Chondrocyte (in vitro differentiated cells): ENCODE data around the gene CEP250. TPM values are rescaled to one million over a fixed set of nuclear protein-coding genes. Genes with fewer than 3 reads are reported as not detected.

ENCODE experiments used
- DNase-seq: peaks from one replicate; pipeline ENCODE4 v3.0.0; 2021; ENCODE audit warnings: mixed read lengths, low spot score
- H3K27ac Mint-ChIP-seq: one replicate; pipeline ENCODE4 v1.8.0; 2021; ENCODE audit warnings: mild to moderate bottlenecking, moderate library complexity, mixed read lengths; ENCODE audit not compliant: unreplicated experiment
- H3K27me3 Mint-ChIP-seq: 2 replicates; pipeline ENCODE4 v1.8.0; 2021; ENCODE audit warnings: low read depth, mixed read lengths
- H3K36me3 Mint-ChIP-seq: 2 replicates; pipeline ENCODE4 v1.8.0; 2021; ENCODE audit warnings: low read depth, mixed read lengths
- H3K4me1 Mint-ChIP-seq: 2 replicates; pipeline ENCODE4 v1.8.0; 2021; ENCODE audit warnings: low read depth, mild to moderate bottlenecking, mixed read lengths
- H3K4me3 Mint-ChIP-seq: one replicate; pipeline ENCODE4 v1.8.0; 2021; ENCODE audit warnings: mild to moderate bottlenecking, moderate library complexity, mixed read lengths; ENCODE audit not compliant: unreplicated experiment
- H3K9me3 Mint-ChIP-seq: 2 replicates; pipeline ENCODE4 v1.8.0; 2021; ENCODE audit warnings: low read depth, mixed read lengths
- microRNA-seq: library from miRNA; unstranded; fragments of <30 nt; microRNA quantifications from one replicate; pipeline ENCODE4 v1.2.0, GENCODE V29; 2020; ENCODE audit warnings: borderline number of aligned reads
- total RNA-seq: library from RNA; stranded (reverse); gene quantifications from 3 replicates; pipeline ENCODE4 v1.2.1, GENCODE V29; 2021
- TF ChIP-seq, protein P1 (sequence below): fragments of 200-600 bp; sonication (generic); IDR thresholded peaks from 2 replicates; pipeline ENCODE4 v1.5.0; 2021; ENCODE audit warnings: antibody characterized with exemption, mild to moderate bottlenecking, moderate library complexity

The CEP250 gene
- total RNA-seq, 1 donor from 2014 or later = 43.6 TPM

- H3K4me1 Mint-ChIP-seq = no peaks in the 10 kb centered on the region
Observed at GRCh38 chr20:35568645-35569044, 113.2 kb downstream of the CEP250 start.

More at GRCh38 chr20:35568645-35569044, 113.2 kb downstream of the CEP250 start:
- Mint-ChIP-seq H3K4me3 (no peak overlapping the region), H3K27ac (no peak overlapping the region), H3K9me3 (peaks cover 3% of the 10 kb centered on the region), H3K36me3 (peaks cover 9% of the 10 kb centered on the region), H3K27me3 (peaks cover 5% of the 10 kb centered on the region)
- TF ChIP-seq, protein P1, sequence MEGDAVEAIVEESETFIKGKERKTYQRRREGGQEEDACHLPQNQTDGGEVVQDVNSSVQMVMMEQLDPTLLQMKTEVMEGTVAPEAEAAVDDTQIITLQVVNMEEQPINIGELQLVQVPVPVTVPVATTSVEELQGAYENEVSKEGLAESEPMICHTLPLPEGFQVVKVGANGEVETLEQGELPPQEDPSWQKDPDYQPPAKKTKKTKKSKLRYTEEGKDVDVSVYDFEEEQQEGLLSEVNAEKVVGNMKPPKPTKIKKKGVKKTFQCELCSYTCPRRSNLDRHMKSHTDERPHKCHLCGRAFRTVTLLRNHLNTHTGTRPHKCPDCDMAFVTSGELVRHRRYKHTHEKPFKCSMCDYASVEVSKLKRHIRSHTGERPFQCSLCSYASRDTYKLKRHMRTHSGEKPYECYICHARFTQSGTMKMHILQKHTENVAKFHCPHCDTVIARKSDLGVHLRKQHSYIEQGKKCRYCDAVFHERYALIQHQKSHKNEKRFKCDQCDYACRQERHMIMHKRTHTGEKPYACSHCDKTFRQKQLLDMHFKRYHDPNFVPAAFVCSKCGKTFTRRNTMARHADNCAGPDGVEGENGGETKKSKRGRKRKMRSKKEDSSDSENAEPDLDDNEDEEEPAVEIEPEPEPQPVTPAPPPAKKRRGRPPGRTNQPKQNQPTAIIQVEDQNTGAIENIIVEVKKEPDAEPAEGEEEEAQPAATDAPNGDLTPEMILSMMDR = peak; percentile 43
- peak; percentile 8 for DNase-seq

Small RNA genes lying within 50 kb of the gene (microRNA-seq; reads per million reads assigned to microRNA genes)
- gene MIR1289-1 = not detected

Other genes with a start within 250 kb of the CEP250 start
- gene MMP24, start 228.9 kb upstream of the CEP250 start, total RNA-seq = 1.1 to 2.6 TPM (median 2.4 TPM) in 3 replicates
- gene MMP24OS, start 177.5 kb upstream of the CEP250 start, total RNA-seq = 89.8 to 94.6 TPM (median 91.5 TPM) in 3 replicates
- gene EIF6, start 170.8 kb upstream of the CEP250 start, total RNA-seq = 117 to 125 TPM (median 123 TPM) in 3 replicates
- gene FAM83C, start 163.2 kb upstream of the CEP250 start, total RNA-seq = not detected in 3 replicates
- 30.4 to 42.5 TPM (median 31.7 TPM) in 3 replicates for gene UQCC1, start 43.6 kb upstream of the CEP250 start, total RNA-seq
- gene GDF5, start 17.4 kb upstream of the CEP250 start, total RNA-seq = 1.7 to 3.5 TPM (median 3.4 TPM) in 3 replicates
- not detected in 3 replicates for gene C20orf173, start 74.1 kb downstream of the CEP250 start, total RNA-seq
- 203 to 278 TPM (median 208 TPM) in 3 replicates for gene ERGIC3, start 86.5 kb downstream of the CEP250 start, total RNA-seq
- 1.9 to 8.8 TPM (median 8.6 TPM) in 3 replicates for gene SPAG4, start 160.2 kb downstream of the CEP250 start, total RNA-seq
- 127 to 142 TPM (median 142 TPM) in 3 replicates for gene CPNE1, start 209.3 kb downstream of the CEP250 start, total RNA-seq
- gene RBM12, start 209.3 kb downstream of the CEP250 start, total RNA-seq = 59.0 to 66.5 TPM (median 63.8 TPM) in 3 replicates
- 26.8 to 29.3 TPM (median 27.8 TPM) in 3 replicates for gene NFS1, start 243.8 kb downstream of the CEP250 start, total RNA-seq
- gene ROMO1, start 243.8 kb downstream of the CEP250 start, total RNA-seq = 123 to 128 TPM (median 128 TPM) in 3 replicates